Muscle layer of duodenum (tissue), 2 donors: ENCODE measurements around the gene C1QTNF12.

Source experiments
- H3K27ac ChIP-seq: one replicate; pipeline ENCODE4 v1.7.0; 2013; ENCODE audit warnings: mild to moderate bottlenecking, low read length
- H3K27me3 ChIP-seq: one replicate; pipeline ENCODE4 v1.7.0; 2013; ENCODE audit warnings: low read depth, mild to moderate bottlenecking, control low read depth, low read length
- H3K36me3 ChIP-seq, 2 donors: one replicate each; pipeline ENCODE4 v1.7.0; 2013; ENCODE audit warnings: low read length in 2 of 2, control low read depth in 1 of 2, mild to moderate bottlenecking in 1 of 2; ENCODE audit not compliant: insufficient read depth in 2 of 2, control insufficient read depth in 1 of 2
- H3K4me1 ChIP-seq, 2 donors: one replicate each; pipeline ENCODE4 v1.7.0; 2013; ENCODE audit warnings: low read length in 2 of 2, mild to moderate bottlenecking in 2 of 2, control low read depth in 1 of 2, moderate library complexity in 1 of 2; ENCODE audit not compliant: insufficient read depth in 2 of 2, control insufficient read depth in 1 of 2
- H3K4me3 ChIP-seq, 2 donors: one replicate each; pipeline ENCODE4 v1.7.0; 2013; ENCODE audit warnings: low read length in 2 of 2, low read depth in 1 of 2, mild to moderate bottlenecking in 1 of 2
- H3K9me3 ChIP-seq, 2 donors: one replicate each; pipeline ENCODE4 v1.7.0; 2013; ENCODE audit warnings: low read length in 2 of 2, control low read depth in 1 of 2, mild to moderate bottlenecking in 1 of 2; ENCODE audit not compliant: control insufficient read depth in 1 of 2
- donor health status: healthy.

Gene C1QTNF12

DNA sequence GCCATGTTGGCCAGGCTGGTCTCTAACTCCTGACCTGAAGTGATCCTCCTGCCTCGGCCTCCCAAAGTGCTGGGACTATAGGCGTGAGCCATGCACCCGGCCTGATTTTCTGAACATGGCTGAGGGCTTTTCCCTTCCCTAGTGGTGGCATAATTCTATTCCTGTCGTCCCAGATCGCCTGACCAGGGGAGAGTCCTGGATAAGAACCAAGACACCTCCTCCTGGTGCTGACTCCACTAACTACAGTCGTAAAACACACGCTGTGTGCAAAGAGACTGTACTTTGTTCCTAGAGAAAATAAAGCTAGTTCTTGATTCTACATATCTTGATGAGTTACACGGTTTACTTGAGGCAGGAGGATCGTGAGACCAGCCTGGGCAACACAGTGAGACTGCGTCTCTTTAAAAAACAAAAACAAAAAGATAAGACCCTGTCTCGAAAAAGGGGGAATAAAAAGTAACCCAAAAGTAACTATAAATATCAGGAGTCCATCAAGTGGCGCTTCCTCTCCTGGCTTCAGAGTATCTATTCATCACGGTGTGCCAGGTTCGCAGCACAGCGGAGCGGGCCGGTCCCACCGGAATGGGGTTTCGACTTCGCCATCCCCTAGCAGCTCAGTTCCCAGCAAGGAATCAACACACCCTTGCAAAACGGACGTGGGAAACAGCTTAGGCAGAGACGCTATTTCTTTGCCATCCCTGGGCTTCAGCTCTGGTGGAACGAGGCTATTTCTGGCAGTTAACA, 15.7 kb downstream of the C1QTNF12 start:
- Histone ChIP-seq H3K4me1 (peaks cover 0 to 32% of the 10 kb centered on the region in 2 donors), H3K9me3 (no peaks in the 10 kb centered on the region), H3K27ac (peak overlapping the region; percentile 79), H3K27me3 (no peaks in the 10 kb centered on the region), H3K36me3 (peaks cover 9 to 37% of the 10 kb centered on the region in 2 donors), H3K4me3 (peak overlapping the region; percentile 82 to 98)

GRCh38 chr1:1229770-1230169, 16.8 kb downstream of the C1QTNF12 start:
- H3K9me3 ChIP-seq = no peaks in the 10 kb centered on the region
- H3K36me3 ChIP-seq = peaks cover 14 to 39% of the 10 kb centered on the region in 2 donors
- H3K4me1 ChIP-seq = peaks cover 0 to 32% of the 10 kb centered on the region in 2 donors
- peak overlapping the region; percentile 1 to 82 for H3K4me3 ChIP-seq
- no peak overlapping the region for H3K27ac ChIP-seq
- H3K27me3 ChIP-seq = no peaks in the 10 kb centered on the region

GRCh38 chr1:1228596-1229321, 17.8 kb downstream of the C1QTNF12 start:
- Histone ChIP-seq H3K4me3 (no peak overlapping the region), H3K27me3 (no peaks in the 10 kb centered on the region), H3K4me1 (peaks cover 0 to 32% of the 10 kb centered on the region in 2 donors), H3K9me3 (no peaks in the 10 kb centered on the region), H3K27ac (no peak overlapping the region), H3K36me3 (peaks cover 15 to 39% of the 10 kb centered on the region in 2 donors)

- Histone ChIP-seq H3K27ac (no peak overlapping the region), H3K27me3 (no peaks in the 10 kb centered on the region), H3K9me3 (no peaks in the 10 kb centered on the region), H3K4me3 (no peak overlapping the region), H3K36me3 (peaks cover 18 to 42% of the 10 kb centered on the region in 2 donors), H3K4me1 (peaks cover 0 to 29% of the 10 kb centered on the region in 2 donors)
Measured at GRCh38 chr1:1228187-1228586, 18.3 kb downstream of the C1QTNF12 start.

DNA sequence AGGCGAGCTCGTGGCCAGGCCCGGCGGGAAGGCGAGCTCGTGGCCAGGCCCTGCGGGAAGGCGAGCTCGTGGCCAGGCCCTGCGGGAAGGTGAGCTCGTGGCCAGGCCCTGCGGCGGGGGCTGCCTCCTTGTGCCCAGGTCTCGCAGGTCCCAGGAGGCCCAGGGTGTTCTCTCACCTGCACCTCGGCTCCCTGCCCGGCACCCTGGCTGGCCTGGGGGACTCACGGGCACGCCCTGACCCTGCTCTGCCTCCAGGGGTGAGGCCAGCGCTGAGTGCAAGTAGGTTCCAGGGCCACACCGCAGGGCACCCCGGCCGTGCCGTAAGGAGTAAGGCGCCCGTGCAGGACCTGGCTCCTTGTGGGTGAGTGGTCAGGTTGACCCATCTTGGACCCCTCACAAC, 19.1 kb downstream of the C1QTNF12 start:
- Histone ChIP-seq H3K27ac (no peak overlapping the region), H3K4me3 (no peak overlapping the region), H3K27me3 (no peaks in the 10 kb centered on the region), H3K9me3 (no peaks in the 10 kb centered on the region), H3K4me1 (peaks cover 0 to 22% of the 10 kb centered on the region in 2 donors), H3K36me3 (peaks cover 24 to 50% of the 10 kb centered on the region in 2 donors)

- Histone ChIP-seq H3K9me3 (no peaks in the 10 kb centered on the region), H3K27me3 (no peaks in the 10 kb centered on the region), H3K36me3 (peaks cover 24 to 57% of the 10 kb centered on the region in 2 donors), H3K27ac (no peak overlapping the region), H3K4me1 (peaks cover 0 to 22% of the 10 kb centered on the region in 2 donors), H3K4me3 (no peak overlapping the region)
Measured at GRCh38 chr1:1226566-1227362, 19.8 kb downstream of the C1QTNF12 start.

DNA sequence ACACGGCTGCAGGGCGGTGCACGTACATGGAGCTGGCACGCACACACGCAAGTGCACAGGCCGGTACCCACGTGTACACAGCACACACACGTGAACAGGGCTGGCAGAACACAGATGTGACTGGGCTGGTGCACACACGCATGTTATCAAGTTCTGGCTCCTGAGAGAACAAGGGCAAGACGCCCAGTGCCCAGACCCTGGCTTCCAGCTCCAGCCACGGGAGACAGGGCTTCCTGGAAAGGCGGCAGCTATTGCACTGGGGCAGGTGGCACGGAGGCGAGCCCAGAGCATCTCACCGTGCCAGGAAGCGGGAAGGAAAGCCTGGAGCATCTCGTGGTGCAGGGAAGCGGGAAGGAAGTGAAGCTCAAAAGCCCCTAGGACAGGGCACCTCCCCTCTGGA, 20.6 kb downstream of the C1QTNF12 start:
- Histone ChIP-seq H3K27me3 (no peaks in the 10 kb centered on the region), H3K27ac (no peak overlapping the region), H3K4me3 (no peak overlapping the region), H3K9me3 (no peaks in the 10 kb centered on the region), H3K4me1 (peaks cover 0 to 20% of the 10 kb centered on the region in 2 donors), H3K36me3 (peaks cover 27 to 65% of the 10 kb centered on the region in 2 donors)

DNA sequence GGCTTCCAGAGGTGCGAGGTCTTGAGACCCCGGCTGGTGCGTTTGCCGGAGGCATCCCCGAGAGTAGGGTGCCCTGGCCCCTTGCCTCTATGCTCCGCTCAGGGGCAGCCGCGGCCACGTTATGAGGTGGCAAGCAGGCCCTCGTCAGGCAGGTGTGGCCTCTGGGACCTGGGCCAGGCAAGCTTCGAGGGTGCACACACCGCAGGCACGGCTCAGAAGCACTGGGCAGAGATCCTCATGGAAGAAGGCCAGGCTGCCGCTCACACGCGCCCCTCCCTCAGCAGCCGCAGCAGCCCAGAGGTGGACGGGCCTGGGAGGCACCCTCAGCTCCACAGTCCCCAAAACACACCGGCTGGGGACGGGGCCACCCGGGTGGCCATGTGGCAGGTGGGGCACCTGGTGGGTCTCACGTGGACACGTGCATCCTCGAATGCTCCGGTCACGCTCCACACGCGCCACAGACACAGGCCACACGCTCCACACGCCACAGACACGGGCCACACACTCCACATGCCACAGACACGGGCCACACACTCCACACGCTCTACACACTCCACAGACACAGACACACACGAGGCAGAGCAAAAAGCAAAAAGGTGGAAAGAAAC, 21.2 kb downstream of the C1QTNF12 start:
- Histone ChIP-seq H3K4me1 (peaks cover 0 to 15% of the 10 kb centered on the region in 2 donors), H3K9me3 (no peaks in the 10 kb centered on the region), H3K27ac (no peak overlapping the region), H3K27me3 (no peaks in the 10 kb centered on the region), H3K36me3 (peaks cover 33 to 71% of the 10 kb centered on the region in 2 donors), H3K4me3 (no peak overlapping the region)

GRCh38 chr1:1223891-1224290, 22.6 kb downstream of the C1QTNF12 start:
- Histone ChIP-seq H3K4me3 (no peak overlapping the region), H3K9me3 (no peaks in the 10 kb centered on the region), H3K36me3 (peaks cover 34 to 82% of the 10 kb centered on the region in 2 donors), H3K27me3 (no peaks in the 10 kb centered on the region), H3K4me1 (peaks cover 0 to under 1% of the 10 kb centered on the region in 2 donors), H3K27ac (no peak overlapping the region)

- Histone ChIP-seq H3K4me1 (no peaks in the 10 kb centered on the region), H3K27ac (no peak overlapping the region), H3K36me3 (peaks cover 34 to 82% of the 10 kb centered on the region in 2 donors), H3K27me3 (no peaks in the 10 kb centered on the region), H3K4me3 (no peak overlapping the region), H3K9me3 (no peaks in the 10 kb centered on the region)
Measured at GRCh38 chr1:1223321-1223720, 23.2 kb downstream of the C1QTNF12 start.
